A673 (cell line): ENCODE data around the gene ITPR1. TPM values are rescaled to one million over a fixed set of nuclear protein-coding genes. Genes with fewer than 3 reads are reported as not detected.

ENCODE experiments used
- BruUV-seq: library from RNA; stranded (reverse); fragments of 400-500 nt; replicated peaks from 2 replicates; lab custom pipeline; 2021; lab: Mats Ljungman, UMichigan
- CTCF ChIA-PET: fragments of 300-600 bp; sonication (Branson Sonifier 250); formaldehyde crosslinking; loops from one replicate; lab custom pipeline; 2022; ENCODE audit warnings: antibody characterized with exemption; lab: Charles Lee
- POLR2A ChIA-PET: fragments of 300-600 bp; sonication (Branson Sonifier 250); formaldehyde crosslinking; loops from one replicate; lab custom pipeline; 2022; ENCODE audit warnings: antibody characterized with exemption; ENCODE audit not compliant: low non-redundant PET; lab: Charles Lee
- DNase-seq: peaks from one replicate; pipeline ENCODE4 v3.0.0-alpha.2; 2015; ENCODE audit warnings: low spot score
- H3K27ac ChIP-seq: fragments of 200-600 bp; sonication (generic); 2 replicates; pipeline ENCODE4 v1.5.1; 2016; ENCODE audit warnings: mixed run types, low read depth, mild to moderate bottlenecking, mixed read lengths, antibody characterized with exemption, low read length; ENCODE audit not compliant: poor library complexity, severe bottlenecking
- H3K27me3 ChIP-seq: fragments of 200-600 bp; sonication (generic); replicated peaks from 2 replicates; pipeline ENCODE4 v1.6.1; 2017; ENCODE audit warnings: mixed run types, low read depth, mild to moderate bottlenecking, mixed read lengths, antibody characterized with exemption, low read length; ENCODE audit not compliant: insufficient read depth, poor library complexity
- H3K36me3 ChIP-seq: fragments of 200-600 bp; sonication (generic); 2 replicates; pipeline ENCODE4 v1.6.1; 2016; ENCODE audit warnings: mixed run types, mild to moderate bottlenecking, mixed read lengths, antibody characterized with exemption, low read length; ENCODE audit not compliant: insufficient read depth, poor library complexity, severe bottlenecking
- H3K4me1 ChIP-seq: fragments of 200-600 bp; sonication (generic); 2 replicates; pipeline ENCODE4 v1.6.1; 2017; ENCODE audit warnings: mixed run types, mild to moderate bottlenecking, mixed read lengths, antibody characterized with exemption, low read length; ENCODE audit not compliant: insufficient read depth, poor library complexity, severe bottlenecking
- H3K4me3 ChIP-seq: fragments of 200-600 bp; sonication (generic); 2 replicates; pipeline ENCODE4 v1.5.1; 2016; ENCODE audit warnings: low read depth, mixed run types, mild to moderate bottlenecking, mixed read lengths, low read length; ENCODE audit not compliant: poor library complexity, severe bottlenecking
- H3K9me3 ChIP-seq: fragments of 200-600 bp; sonication (generic); 2 replicates; pipeline ENCODE4 v1.6.1; 2016; ENCODE audit warnings: mixed run types, low read depth, mild to moderate bottlenecking, mixed read lengths, antibody characterized with exemption, low read length; ENCODE audit not compliant: poor library complexity, severe bottlenecking
- CTCF ChIP-seq: fragments of 300-800, 200-600 bp; sonication (generic); conservative IDR thresholded peaks from 2 replicates; pipeline ENCODE4 v1.5.1; 2017; ENCODE audit warnings: low read depth, mild to moderate bottlenecking, antibody characterized with exemption, low read length, moderate library complexity, mixed read lengths
- EZH2 ChIP-seq: fragments of 200-600 bp; sonication (generic); IDR thresholded peaks from 2 replicates; pipeline ENCODE4 v1.6.1; 2017; ENCODE audit warnings: borderline replicate concordance, low read depth, mild to moderate bottlenecking, mixed read lengths, antibody characterized with exemption, low read length; ENCODE audit not compliant: poor library complexity, severe bottlenecking
- intact Hi-C: fragments of 100-400 bp; cut with micrococcal nuclease; formaldehyde crosslinking; loops from one replicate; pipeline ENCODE4 v1.10.0; 2022; ENCODE audit not compliant: unreplicated experiment
- total RNA-seq: library from RNA; stranded (reverse); gene quantifications from 2 replicates; pipeline ENCODE4 v1.2.3, GENCODE V29; 2021

Gene ITPR1
- total RNA-seq, 1 experiment from 2014 or later, result 8.6 TPM

- Histone ChIP-seq H3K27me3 (no peaks in the 10 kb centered on the region), H3K4me1 (no peaks in the 10 kb centered on the region), H3K36me3 (no peaks in the 10 kb centered on the region), H3K4me3 (no peak overlapping the region), H3K27ac (no peak overlapping the region), H3K9me3 (peaks cover 4% of the 10 kb centered on the region)
- intact Hi-C loops, result no loop called here
- TF ChIP-seq EZH2 (no peak), CTCF (no peak)
- BruUV-seq, result no TSS peak
- DNase-seq, result no peak
- ChIA-PET POLR2A (no interaction called here), CTCF (no interaction called here)
Measured at GRCh38 chr3:4766716-4767499, 273.8 kb downstream of the ITPR1 start.

GRCh38 chr3:4768021-4768420 lies 274.9 kb downstream of the ITPR1 start:
- Histone ChIP-seq H3K27ac (no peak overlapping the region), H3K4me1 (no peaks in the 10 kb centered on the region), H3K27me3 (no peaks in the 10 kb centered on the region), H3K36me3 (no peaks in the 10 kb centered on the region), H3K9me3 (peaks cover 4% of the 10 kb centered on the region), H3K4me3 (no peak overlapping the region)
- POLR2A ChIA-PET, result no interaction called here
- DNase-seq, result no peak
- BruUV-seq, result no TSS peak
- CTCF ChIA-PET, result no interaction called here
- TF ChIP-seq CTCF (no peak), EZH2 (no peak)
- intact Hi-C loops, result no loop called here

GRCh38 chr3:4768521-4768920 lies 275.4 kb downstream of the ITPR1 start:
- intact Hi-C loops, result no loop called here
- POLR2A ChIA-PET, result no interaction called here
- H3K4me3 ChIP-seq, result no peak overlapping the region
- no peak overlapping the region for H3K27ac ChIP-seq
- CTCF ChIA-PET, result no interaction called here
- no peaks in the 10 kb centered on the region for H3K4me1 ChIP-seq
- BruUV-seq, result no TSS peak
- no peak for DNase-seq
- H3K9me3 ChIP-seq, result peaks cover 4% of the 10 kb centered on the region
- no peaks in the 10 kb centered on the region for H3K27me3 ChIP-seq
- TF ChIP-seq CTCF, result no peak
- no peaks in the 10 kb centered on the region for H3K36me3 ChIP-seq
